Measurements from ENCODE around the gene ATP2A3.
"Not testable (repeated sequence)": the region's sequence is repeated elsewhere in the genome, so short reads cannot be mapped to it uniquely, and the experiment has no call there.

The ATP2A3 gene

GRCh38 chr17:3992370-3992769 lies 28.1 kb upstream of the ATP2A3 start:
- in situ Hi-C loops (cut with MboI; ENCODE audit: low sequenced_read_pairs), result no loop called here

DNA sequence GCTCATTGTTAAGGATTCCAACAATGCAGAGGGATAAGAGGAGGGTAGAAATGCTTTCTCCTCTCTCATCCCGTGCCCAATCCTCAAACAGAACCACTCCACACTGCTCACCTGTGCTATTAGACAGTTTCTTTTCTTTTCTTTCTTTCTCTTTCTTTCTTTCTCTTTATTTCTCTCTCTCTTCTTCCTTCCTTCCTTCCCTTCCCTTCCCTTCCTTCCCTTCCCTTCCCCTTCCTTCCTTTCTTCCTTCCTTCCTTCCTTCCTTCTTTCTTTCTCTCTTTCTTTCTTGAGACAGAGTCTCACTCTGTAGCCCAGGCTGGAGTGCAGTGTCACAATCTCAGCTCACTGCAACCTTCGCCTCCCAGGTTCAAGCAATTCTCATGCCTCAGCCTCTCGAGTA lies 27.5 kb upstream of the ATP2A3 start:
- in situ Hi-C loops (cut with MboI; ENCODE audit: low sequenced_read_pairs), result not testable (repeated sequence)

- in situ Hi-C loops (cut with MboI; ENCODE audit: low sequenced_read_pairs), result no loop called here
Observed at GRCh38 chr17:3990386-3991127, 26.3 kb upstream of the ATP2A3 start.

- in situ Hi-C loops (cut with MboI; ENCODE audit: low sequenced_read_pairs), result no loop called here
Observed at GRCh38 chr17:3989041-3989886, 25.0 kb upstream of the ATP2A3 start.

- in situ Hi-C loops (cut with MboI; ENCODE audit: low sequenced_read_pairs), result no loop called here
Observed at GRCh38 chr17:3988297-3989040, 24.2 kb upstream of the ATP2A3 start.

- in situ Hi-C loops (cut with MboI; ENCODE audit: low sequenced_read_pairs), result no loop called here
Observed at GRCh38 chr17:3986939-3987335, 22.7 kb upstream of the ATP2A3 start.

DNA sequence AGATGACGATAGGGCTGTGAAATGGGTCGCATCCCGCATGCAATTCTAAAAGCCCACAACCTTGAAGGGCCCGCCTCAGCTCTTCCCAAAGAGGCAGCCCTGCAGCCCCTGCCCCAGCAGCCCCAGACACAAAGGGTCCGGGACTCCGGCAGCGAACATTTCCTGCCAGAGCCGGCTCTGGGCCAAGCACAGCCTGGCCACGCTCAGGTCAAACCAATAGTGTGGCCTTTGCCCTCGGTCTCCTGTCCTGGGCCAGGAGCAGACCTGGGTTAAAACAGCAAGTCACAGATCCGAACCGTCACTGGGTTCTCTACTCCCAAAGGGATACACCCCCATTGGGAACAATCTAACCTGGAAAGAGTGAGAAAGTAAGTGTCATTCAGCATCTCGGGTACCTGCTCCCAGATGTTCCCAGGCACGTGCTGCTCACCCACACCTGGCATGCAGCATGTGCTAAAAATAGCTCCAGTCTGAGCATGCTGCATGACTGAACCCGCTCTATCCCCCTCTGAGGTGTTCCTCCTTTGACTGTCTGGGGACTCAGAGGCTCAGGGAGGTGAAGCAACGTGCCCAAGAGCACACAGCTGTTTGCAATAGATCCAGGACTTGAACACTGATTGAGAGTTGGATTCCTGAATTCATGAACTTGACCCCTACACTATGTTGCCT lies 22.2 kb upstream of the ATP2A3 start:
- in situ Hi-C loops (cut with MboI; ENCODE audit: low sequenced_read_pairs), result no loop called here

- in situ Hi-C loops (cut with MboI; ENCODE audit: low sequenced_read_pairs), result no loop called here
Observed at GRCh38 chr17:3985846-3986245, 21.6 kb upstream of the ATP2A3 start.

GRCh38 chr17:3983606-3984484 lies 19.6 kb upstream of the ATP2A3 start:
- in situ Hi-C loops (cut with MboI; ENCODE audit: low sequenced_read_pairs), result no loop called here

DNA sequence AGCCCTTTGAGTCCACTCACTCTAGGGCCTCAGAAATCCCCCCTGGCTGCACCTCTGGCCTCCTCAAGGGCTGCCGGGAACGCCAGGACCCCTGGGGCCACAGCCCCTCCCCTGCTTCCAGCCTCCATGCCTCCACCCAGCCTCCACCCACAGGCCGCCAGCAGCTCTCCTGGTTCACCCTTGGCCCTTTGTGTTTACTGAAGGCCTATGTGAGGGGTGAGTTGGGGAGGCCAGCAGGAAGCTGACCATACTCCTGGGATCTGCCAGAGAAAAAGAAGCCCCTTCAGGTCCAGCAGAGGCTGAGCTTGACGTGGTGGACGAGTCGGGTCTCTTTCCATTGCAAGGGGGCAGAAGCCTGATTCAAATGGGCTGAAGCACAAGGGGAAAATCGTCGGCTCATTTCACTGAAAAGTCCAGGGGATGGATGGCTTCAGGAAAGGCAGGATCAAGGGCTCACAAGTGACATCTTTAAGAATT lies 18.3 kb upstream of the ATP2A3 start:
- in situ Hi-C loops (cut with MboI; ENCODE audit: low sequenced_read_pairs), result no loop called here

DNA sequence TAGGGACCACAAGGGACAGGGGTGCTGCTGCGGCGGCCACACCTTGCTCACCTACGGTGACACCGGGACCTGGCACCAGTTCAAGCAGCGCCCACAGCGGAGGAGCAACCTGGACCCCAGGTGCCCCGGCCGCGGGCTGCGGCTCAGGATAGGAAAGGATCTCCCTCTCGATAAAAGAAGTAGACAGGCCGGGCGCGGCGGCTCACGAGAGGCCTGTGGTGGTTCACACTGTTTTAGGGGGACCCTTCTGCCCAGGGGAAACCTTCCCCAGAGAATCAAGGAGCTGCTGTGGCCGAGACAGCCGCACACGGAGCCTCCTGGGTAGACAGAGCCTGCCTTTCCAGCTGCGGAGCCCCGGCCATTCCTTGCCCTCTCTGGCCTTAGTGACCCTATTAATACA lies 17.9 kb upstream of the ATP2A3 start:
- in situ Hi-C loops (cut with MboI; ENCODE audit: low sequenced_read_pairs), result no loop called here

DNA sequence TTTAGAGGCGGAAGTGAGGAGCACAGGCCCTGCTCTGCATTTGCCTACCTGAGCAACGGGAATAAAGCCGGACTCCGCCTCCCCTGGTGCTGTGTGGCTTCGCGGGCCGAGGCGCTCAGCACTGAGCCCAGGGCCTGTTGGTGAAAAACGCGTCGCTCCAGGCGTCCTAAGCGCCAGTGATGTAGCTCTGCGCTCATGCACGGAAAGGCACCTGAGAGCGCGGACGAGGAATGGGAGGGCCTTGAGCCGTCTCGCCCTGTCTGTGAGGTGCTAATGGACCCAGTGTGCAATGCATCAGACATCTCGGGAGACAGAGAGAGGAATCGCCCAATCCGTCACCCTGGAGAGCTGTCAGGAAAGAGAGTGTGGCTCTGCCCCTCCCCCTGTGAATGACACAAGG lies 17.2 kb upstream of the ATP2A3 start:
- in situ Hi-C loops (cut with MboI; ENCODE audit: low sequenced_read_pairs), result no loop called here

DNA sequence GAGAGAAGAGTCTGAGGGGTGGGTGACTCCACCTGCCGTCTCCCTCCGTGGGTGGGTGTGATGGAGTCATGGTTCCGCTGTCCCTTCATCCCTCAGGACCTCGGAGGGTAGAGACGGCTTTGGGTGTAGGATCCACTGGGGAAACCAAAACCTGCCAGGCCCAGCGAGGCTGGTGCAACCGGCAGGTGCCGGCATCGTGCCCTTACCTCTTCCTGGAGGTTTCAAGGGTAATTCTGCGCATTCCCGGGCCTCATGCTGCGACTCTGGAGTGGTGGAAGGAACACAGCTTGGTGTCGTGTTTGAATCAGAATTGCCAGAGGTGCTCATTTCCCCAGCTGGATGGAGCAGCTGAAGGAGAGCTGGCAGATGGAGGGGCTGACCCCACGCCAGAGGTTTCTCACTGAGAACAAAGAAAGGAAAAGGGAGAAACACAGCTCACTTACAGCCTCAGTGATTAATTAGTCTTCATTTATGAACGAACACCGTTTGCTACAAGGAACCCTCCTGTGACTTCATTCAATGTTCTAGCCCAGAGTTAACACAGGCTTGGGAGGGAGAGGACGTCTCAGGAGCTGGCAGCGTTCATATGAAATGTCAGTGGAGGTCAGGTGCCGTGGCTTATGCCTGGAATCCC lies 16.3 kb upstream of the ATP2A3 start:
- in situ Hi-C loops (cut with MboI; ENCODE audit: low sequenced_read_pairs), result no loop called here

DNA sequence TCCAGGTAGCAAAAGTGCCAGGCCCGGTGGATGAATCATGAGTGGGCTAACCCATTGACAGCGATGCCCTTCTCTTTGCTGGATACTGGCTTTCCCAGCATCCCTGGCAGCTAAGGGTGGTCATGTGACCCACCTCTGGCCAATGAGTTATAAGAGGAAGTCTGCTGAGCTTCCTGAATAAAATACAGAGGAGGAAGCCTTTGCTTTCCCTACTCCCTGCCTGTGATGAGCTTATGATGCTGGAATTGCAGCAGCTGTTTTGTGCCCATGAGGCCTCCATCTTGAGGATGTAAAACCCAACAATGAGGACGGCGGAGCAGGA lies 15.0 kb upstream of the ATP2A3 start:
- in situ Hi-C loops (cut with MboI; ENCODE audit: low sequenced_read_pairs), result no loop called here

DNA sequence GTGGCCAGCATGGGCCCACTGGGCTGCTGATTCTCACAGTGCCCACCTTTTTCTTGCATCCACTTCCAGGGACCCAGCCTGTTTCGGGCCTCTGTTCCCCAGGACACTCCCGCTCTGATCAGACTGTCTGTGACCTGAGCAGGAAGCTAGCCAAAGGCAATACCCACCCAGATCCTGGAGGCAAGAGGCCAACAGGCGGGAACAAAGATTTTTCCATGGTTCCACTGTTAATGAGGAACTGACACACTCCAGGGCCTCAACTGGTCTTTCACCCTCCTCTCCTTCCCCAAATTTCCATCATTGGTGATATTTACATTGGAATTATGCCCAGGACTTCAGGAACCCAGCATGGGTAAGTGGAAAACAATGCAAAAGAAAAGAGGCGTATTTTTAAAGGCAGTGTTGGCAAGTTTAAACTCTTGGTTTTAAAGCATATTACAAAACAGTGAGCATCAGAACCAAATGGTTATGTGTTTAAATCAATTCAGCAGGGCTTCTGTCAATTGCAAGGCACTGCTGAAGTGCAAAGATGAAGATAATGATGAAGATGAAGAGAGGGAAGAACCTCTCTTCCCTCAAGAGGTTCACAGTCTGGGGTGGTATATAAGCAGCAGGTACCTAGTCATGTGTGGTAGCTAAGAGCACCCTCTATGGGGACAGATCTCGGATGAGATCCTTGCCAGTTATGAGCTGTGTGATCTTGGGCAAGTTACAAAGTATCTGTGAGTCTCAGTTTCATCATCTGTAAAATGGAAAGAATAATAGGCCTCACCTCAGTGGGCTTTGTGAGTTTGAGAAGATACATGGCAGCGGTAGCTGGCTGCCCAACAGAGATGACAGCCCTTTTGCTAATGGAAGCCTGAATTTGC lies 14.4 kb upstream of the ATP2A3 start:
- in situ Hi-C loops (cut with MboI; ENCODE audit: low sequenced_read_pairs), result no loop called here

GRCh38 chr17:3977387-3977786 lies 13.2 kb upstream of the ATP2A3 start:
- in situ Hi-C loops (cut with MboI; ENCODE audit: low sequenced_read_pairs), result no loop called here

- in situ Hi-C loops (cut with MboI; ENCODE audit: low sequenced_read_pairs), result no loop called here
Observed at GRCh38 chr17:3976675-3977171, 12.5 kb upstream of the ATP2A3 start.

- in situ Hi-C loops (cut with MboI; ENCODE audit: low sequenced_read_pairs), result no loop called here
Observed at GRCh38 chr17:3974980-3975379, 10.7 kb upstream of the ATP2A3 start.

All from hTERT RPE-1 (cell line).